Stomach (tissue), 19 donors: Measurements from ENCODE around the gene ERFL. TPM values are rescaled to one million over a fixed set of nuclear protein-coding genes. Genes with fewer than 3 reads are reported as not detected.

Source experiments
- DNase-seq, 2 donors: peaks; one replicate each; pipeline versions ENCODE4 v3.0.0 to v3.0.0-alpha.2; 2013 to 2019
- H3K27ac ChIP-seq, 5 donors: fragments of 200-600 bp in 4 of 5; sonication (generic) in 4 of 5; one replicate each; pipeline ENCODE4 v1.5.1; 2013 to 2019; ENCODE audit warnings: mild to moderate bottlenecking in 1 of 5, moderate library complexity in 1 of 5
- H3K27me3 ChIP-seq, 3 donors: fragments of 200-600 bp; sonication (generic); one replicate each; pipeline ENCODE4 v1.5.1; 2017 to 2019; ENCODE audit warnings: mixed run types in 1 of 3
- H3K36me3 ChIP-seq, 4 donors: fragments of 200-600 bp; sonication (generic); 1 replicate in 3 of 4; 2 replicates in 1 of 4; pipeline ENCODE4 v1.5.1; 2016 to 2019
- H3K4me1 ChIP-seq, 4 donors: fragments of 200-600 bp; sonication (generic); one replicate each; pipeline ENCODE4 v1.5.1; 2016 to 2019
- H3K4me3 ChIP-seq, 4 donors: fragments of 200-600 bp; sonication (generic) in 3 of 4; one replicate each; pipeline ENCODE4 v1.5.1; 2016 to 2019; ENCODE audit warnings: mild to moderate bottlenecking in 1 of 4
- H3K9me3 ChIP-seq, 4 donors: fragments of 200-600 bp; sonication (generic); one replicate each; pipeline ENCODE4 v1.5.1; 2016 to 2019
- CTCF ChIP-seq, 7 experiments: fragments of 450-650 bp in 4 of 7; fragments of 200-600 bp in 3 of 7; sonication (generic) in 3 of 7; IDR thresholded peaks; one replicate each; pipeline ENCODE4 v1.5.1; 2016 to 2019; ENCODE audit warnings: antibody characterized with exemption in 7 of 7, control low read depth in 2 of 7, mild to moderate bottlenecking in 1 of 7
- EP300 ChIP-seq: sonication (generic); formaldehyde crosslinking; IDR thresholded peaks from one replicate; pipeline ENCODE4 v1.6.1; 2017; ENCODE audit warnings: antibody characterized with exemption
- POLR2A ChIP-seq, 4 donors: fragments of 450-650 bp; IDR thresholded peaks; one replicate each; pipeline ENCODE4 v1.6.1; 2016; ENCODE audit warnings: antibody characterized with exemption in 4 of 4, control low read depth in 2 of 4, mild to moderate bottlenecking in 1 of 4, moderate library complexity in 1 of 4
- POLR2AphosphoS5 ChIP-seq, 3 donors: sonication (generic); formaldehyde crosslinking; IDR thresholded peaks; one replicate each; pipeline ENCODE4 v1.6.1; 2016; ENCODE audit warnings: antibody characterized with exemption in 3 of 3
- WGBS, 5 donors: extraction: QIAGEN DNeasy Blood & Tissue Kit in 3 of 5; methylation state at CpG; one replicate each; pipeline versions ENCODE4 v1.1.5 to v1.1.7; 2013 to 2018; 5-methylcytosine and 5-hydroxymethylcytosine counted together
- intact Hi-C: fragments of 100-400 bp; cut with DNase I; formaldehyde crosslinking; loops from one replicate; pipeline ENCODE4 v1.15.1; 2023; ENCODE audit warnings: low total_unique reads
- long read RNA-seq, 10 donors: transcript quantifications; one replicate each; lab custom pipeline, GENCODE V29; 2026
- polyA plus RNA-seq, 3 donors: library from polyadenylated mRNA; stranded (reverse); fragments of 200-250 nt; gene quantifications; one replicate each; pipeline ENCODE4 v1.2.3, GENCODE V29; 2013
- total RNA-seq, 5 donors: library from RNA; depleted of rRNA; stranded (reverse); fragments of >200 nt; gene quantifications; one replicate each; pipeline versions ENCODE4 v1.1.0 to v1.2.3, GENCODE V29; 2014 to 2016
- donor health status: healthy with polysubstance abuse.
- donor health status: Bipolar disorder and iron deficiency.
- donor health status: healthy.

Gene ERFL
- total RNA-seq (not detected), polyA plus RNA-seq (under 1 TPM in 1 of 3 donors, not detected in 2; 0.25 TPM)
- long read RNA-seq, donor 1: 0 reads
- long read RNA-seq, donor 2: 0 reads
- long read RNA-seq, donor 3: 0 reads
- long read RNA-seq, donor 4: 0 reads
- long read RNA-seq, donor 5: 0 reads
- long read RNA-seq, donor 6, partial matches to known transcripts: 0 of 1 reads
- long read RNA-seq, donor 6, other reads (novel, unspliced or antisense): 0 of 1 reads
- long read RNA-seq, donor 7: 0 reads
- long read RNA-seq, donor 8: 0 reads
- long read RNA-seq, donor 9: 0 reads
- long read RNA-seq, donor 10: 0 reads

DNA sequence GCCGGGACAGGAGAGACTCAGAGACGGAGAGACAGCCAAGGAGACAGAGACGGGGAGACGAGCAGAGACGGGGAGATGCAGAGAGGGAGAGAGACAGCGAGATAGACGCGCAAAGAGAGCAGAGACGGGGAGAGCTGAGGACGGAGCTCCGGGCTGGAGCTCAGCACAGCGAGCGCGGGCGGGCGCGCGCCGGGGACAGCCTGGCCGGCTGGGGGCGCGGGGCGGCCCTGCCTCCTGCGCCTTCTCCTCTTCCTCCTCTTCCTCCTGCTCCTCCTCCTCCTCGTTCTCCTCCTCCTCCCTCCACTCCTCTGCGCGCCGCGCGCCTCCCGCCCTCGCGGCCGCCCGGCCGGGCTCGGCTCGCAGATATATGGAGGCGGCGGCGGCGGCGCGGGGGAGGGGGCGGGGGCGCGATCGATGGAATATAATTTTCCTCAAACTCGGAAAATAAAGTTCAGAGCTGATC lies at the start of gene ERFL:
TSS of gene ERFL (minus strand) at position 229 of the 463 bp plus-strand sequence. CDS start 15,530 bp downstream, outside the sequence.
- 0 to 1% (median 0%) methylated on average over 27 to 49 of the region's 49 CpGs for WGBS, 5 donors
- peak in 1 of 2 donors; percentile 60 for DNase-seq
- Histone ChIP-seq H3K4me1 (peaks cover 20 to 31% (median 22%) of the 10 kb centered on the region in 4 donors), H3K27me3 (peaks cover 13 to 100% (median 88%) of the 10 kb centered on the region in 3 donors), H3K36me3 (no peaks in the 10 kb centered on the region), H3K4me3 (peak within 1 kb of the TSS; percentile 45 to 64 (median 47)), H3K9me3 (no peaks in the 10 kb centered on the region), H3K27ac (no peak within 1 kb of the TSS)
- intact Hi-C loops: no loop called here
- TF ChIP-seq POLR2A (IDR thresholded peaks at IDR 0.05): no peak

GRCh38 chr19:41977916-41978315 lies 49.7 kb upstream of the ERFL start:
- Histone ChIP-seq H3K27ac (no peak overlapping the region), H3K4me3 (no peak overlapping the region), H3K4me1 (no peaks in the 10 kb centered on the region), H3K36me3 (no peaks in the 10 kb centered on the region), H3K27me3 (peaks cover 0 to 20% (median 0%) of the 10 kb centered on the region in 3 donors), H3K9me3 (no peaks in the 10 kb centered on the region)
- 50 to 88% (median 80%) methylated on average over 9 to 22 of the region's 22 CpGs for WGBS, 5 donors
- DNase-seq: no peak
- intact Hi-C loops: no loop called here
- TF ChIP-seq POLR2AphosphoS5 (IDR thresholded peaks at IDR 0.05) (no peak), CTCF (IDR thresholded peaks at IDR 0.05) (no peak), EP300 (no peak), POLR2A (IDR thresholded peaks at IDR 0.05) (no peak)

GRCh38 chr19:41974652-41975051 lies 46.4 kb upstream of the ERFL start:
- Histone ChIP-seq H3K27ac (no peak overlapping the region), H3K4me1 (no peaks in the 10 kb centered on the region), H3K27me3 (peaks cover 0 to 21% (median 3%) of the 10 kb centered on the region in 3 donors), H3K4me3 (no peak overlapping the region), H3K9me3 (no peaks in the 10 kb centered on the region), H3K36me3 (no peaks in the 10 kb centered on the region)
- TF ChIP-seq POLR2A (IDR thresholded peaks at IDR 0.05): no peak
- TF ChIP-seq POLR2AphosphoS5 (IDR thresholded peaks at IDR 0.05): no peak
- TF ChIP-seq EP300: no peak
- TF ChIP-seq CTCF (IDR thresholded peaks at IDR 0.05): no peak
- 71 to 80% (median 75%) methylated on average over 7 to 8 of the region's 8 CpGs for WGBS, 5 donors
- no peak for DNase-seq
- intact Hi-C loops: no loop called here

DNA sequence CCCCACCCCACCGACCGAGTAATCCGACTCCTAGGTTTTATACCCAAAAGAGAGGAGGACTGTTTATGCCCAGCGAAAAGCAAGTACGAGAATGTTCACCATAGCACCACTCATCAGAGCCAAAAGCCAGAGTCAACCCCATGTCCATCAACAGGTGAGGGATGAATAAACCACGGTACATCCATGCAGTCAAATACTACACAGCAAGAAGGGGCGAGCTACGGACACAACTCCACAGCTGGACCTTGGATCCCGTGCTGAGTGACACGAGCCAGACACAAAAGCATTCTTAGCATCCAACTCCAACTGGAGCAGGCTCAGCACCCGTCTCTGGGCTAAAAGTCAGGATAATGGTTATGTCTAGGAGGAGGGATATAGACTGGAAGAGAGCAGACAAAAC lies 43.1 kb upstream of the ERFL start:
- H3K9me3 ChIP-seq: no peaks in the 10 kb centered on the region
- no peak for DNase-seq
- H3K27ac ChIP-seq: no peak overlapping the region
- no peaks in the 10 kb centered on the region for H3K36me3 ChIP-seq
- no peak overlapping the region for H3K4me3 ChIP-seq
- peaks cover 0 to 40% (median 3%) of the 10 kb centered on the region in 3 donors for H3K27me3 ChIP-seq
- H3K4me1 ChIP-seq: no peaks in the 10 kb centered on the region
- intact Hi-C loops: no loop called here
- 84 to 90% (median 84%) methylated on average over 11 of the region's 11 CpGs for WGBS, 5 donors
- TF ChIP-seq POLR2AphosphoS5 (IDR thresholded peaks at IDR 0.05): no peak
- TF ChIP-seq POLR2A (IDR thresholded peaks at IDR 0.05): no peak
- no peak for TF ChIP-seq CTCF (IDR thresholded peaks at IDR 0.05)
- TF ChIP-seq EP300: no peak
